Measurements from ENCODE around the gene POLE.

POLE gene

DNA sequence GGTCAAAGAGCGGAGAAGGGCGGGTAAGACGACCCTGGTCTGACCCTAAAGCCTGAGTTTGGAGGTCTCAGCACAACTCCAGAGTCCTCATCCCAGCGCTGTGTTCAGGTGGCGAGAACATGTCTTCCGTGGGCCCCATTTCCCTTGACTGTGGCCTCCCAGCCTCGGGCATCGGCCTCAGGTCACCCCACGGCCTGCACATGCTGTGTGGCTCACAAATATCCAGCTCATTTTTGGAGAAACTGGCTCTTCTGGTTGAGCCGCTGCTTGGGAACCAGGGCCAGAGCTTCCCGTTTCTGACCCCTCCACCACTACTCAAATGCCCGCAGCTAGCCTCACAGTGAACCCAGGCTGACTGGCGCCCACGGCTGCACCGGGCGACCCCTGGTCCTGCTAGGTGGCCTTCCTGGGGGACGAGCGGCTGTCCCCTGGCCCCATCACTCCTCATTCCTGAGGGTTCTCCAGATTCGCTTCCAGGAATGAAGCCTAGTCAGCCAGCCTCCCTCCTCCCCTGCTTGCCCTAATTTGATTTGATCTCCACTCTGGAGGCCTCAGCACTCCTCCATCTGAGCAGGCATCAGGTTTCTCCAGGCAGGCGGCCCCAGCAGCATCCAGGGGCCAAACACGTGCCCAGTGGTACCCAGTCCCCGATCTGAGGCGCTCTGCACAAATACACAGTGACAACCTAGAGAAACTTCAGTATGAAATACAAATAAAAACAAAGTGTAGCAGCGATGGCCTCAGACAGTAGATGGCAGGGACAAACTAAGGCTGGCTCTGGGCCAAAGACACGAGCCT, 63.9 kb downstream of the POLE start:
- WGBS (ENCODE audit: insufficient coverage), result 92% methylated on average over 16 of the region's 25 CpGs
- ChIA-PET POLR2A (no interaction called here), CTCF (interaction anchor here (1.7 kb wide), 1 partner anchor 10 kb away, joined by 5 read pairs; no protein-coding TSS in a partner anchor)
- Histone ChIP-seq H3K27me3 (replicated peaks in 2 of 5; ENCODE audit: control insufficient read depth in 4 of 5, insufficient read depth in 5 of 5, low read length in 4 of 5) (peaks cover 0 to 30% (median 2%) of the 10 kb centered on the region in 5 experiments), H3K9me3 (ENCODE audit: control extremely low read depth in 1 of 5, control insufficient read depth in 4 of 5, insufficient read depth in 2 of 5, low read depth in 1 of 5, low read length in 4 of 5) (no peaks in the 10 kb centered on the region), H3K4me1 (ENCODE audit: control extremely low read depth in 1 of 4, control insufficient read depth in 4 of 4, insufficient read depth in 4 of 4, low read length in 3 of 4) (peaks cover 0 to 2% (median under 1%) of the 10 kb centered on the region in 4 experiments), H3K27ac (ENCODE audit: insufficient read depth in 1 of 2, low read depth in 1 of 2, low read length in 2 of 2, poor library complexity in 1 of 2, severe bottlenecking in 2 of 2) (no peak overlapping the region), H3K4me3 (ENCODE audit: control insufficient read depth in 1 of 7, extremely low read depth in 1 of 7, insufficient read depth in 4 of 7, low read depth in 2 of 7, low read length in 6 of 7) (no peak overlapping the region), H3K36me3 (ENCODE audit: control insufficient read depth in 4 of 4, insufficient read depth in 4 of 4, low read length in 3 of 4) (peaks cover 0 to 40% (median 18%) of the 10 kb centered on the region in 4 experiments)
- no peak for DNase-seq

DNA sequence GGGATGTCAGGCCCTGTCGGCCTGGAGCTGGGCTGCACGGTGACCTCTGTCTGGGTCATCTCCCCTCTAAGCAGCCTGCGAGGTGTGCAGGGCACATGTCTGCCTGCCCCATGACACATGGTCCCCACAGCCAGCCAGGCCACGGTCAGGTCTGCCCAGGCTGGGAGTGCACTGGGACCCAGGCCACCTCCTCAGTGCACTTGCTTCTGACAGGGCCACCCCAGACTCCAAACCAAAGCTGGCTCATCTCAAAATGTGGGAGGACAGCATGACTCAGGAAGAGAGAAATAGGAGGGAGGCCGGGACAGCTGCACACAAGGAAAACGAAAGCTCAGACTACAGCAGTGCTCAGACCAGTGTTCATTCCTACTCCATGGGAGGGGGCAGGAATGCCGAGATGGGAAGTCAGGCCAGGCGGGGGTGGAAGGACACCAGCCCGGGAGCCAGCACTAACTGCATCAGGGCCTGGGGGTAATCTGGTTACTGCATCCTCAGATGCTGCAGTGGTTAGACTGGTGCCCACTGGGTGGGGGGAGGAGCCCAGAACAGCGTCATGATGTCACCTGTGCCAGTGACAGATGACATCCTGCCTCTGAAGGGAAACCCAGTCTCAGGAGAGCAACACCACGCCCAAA, 64.6 kb downstream of the POLE start:
- peaks cover 0 to 40% (median 18%) of the 10 kb centered on the region in 4 experiments for H3K36me3 ChIP-seq (ENCODE audit: control insufficient read depth in 4 of 4, insufficient read depth in 4 of 4, low read length in 3 of 4)
- no peak overlapping the region for H3K27ac ChIP-seq (ENCODE audit: insufficient read depth in 1 of 2, low read depth in 1 of 2, low read length in 2 of 2, poor library complexity in 1 of 2, severe bottlenecking in 2 of 2)
- H3K4me1 ChIP-seq (ENCODE audit: control extremely low read depth in 1 of 4, control insufficient read depth in 4 of 4, insufficient read depth in 4 of 4, low read length in 3 of 4), result peaks cover 0 to 4% (median 1%) of the 10 kb centered on the region in 4 experiments
- 91% methylated on average over 10 of the region's 11 CpGs for WGBS (ENCODE audit: insufficient coverage)
- peaks cover 4 to 37% (median 6%) of the 10 kb centered on the region in 5 experiments for H3K27me3 ChIP-seq (replicated peaks in 2 of 5; ENCODE audit: control insufficient read depth in 4 of 5, insufficient read depth in 5 of 5, low read length in 4 of 5)
- ChIA-PET POLR2A (no interaction called here), CTCF (interaction anchor here (1.3 to 3.5 kb wide), 3 partner anchors 8 to 15 kb away, joined by 3 to 12 read pairs (median 5); no protein-coding TSS in a partner anchor)
- H3K9me3 ChIP-seq (ENCODE audit: control extremely low read depth in 1 of 5, control insufficient read depth in 4 of 5, insufficient read depth in 2 of 5, low read depth in 1 of 5, low read length in 4 of 5), result peaks cover 0 to 6% (median 4%) of the 10 kb centered on the region in 5 experiments
- no peak overlapping the region for H3K4me3 ChIP-seq (ENCODE audit: control insufficient read depth in 1 of 7, extremely low read depth in 1 of 7, insufficient read depth in 4 of 7, low read depth in 2 of 7, low read length in 6 of 7)
- no peak for DNase-seq

DNA sequence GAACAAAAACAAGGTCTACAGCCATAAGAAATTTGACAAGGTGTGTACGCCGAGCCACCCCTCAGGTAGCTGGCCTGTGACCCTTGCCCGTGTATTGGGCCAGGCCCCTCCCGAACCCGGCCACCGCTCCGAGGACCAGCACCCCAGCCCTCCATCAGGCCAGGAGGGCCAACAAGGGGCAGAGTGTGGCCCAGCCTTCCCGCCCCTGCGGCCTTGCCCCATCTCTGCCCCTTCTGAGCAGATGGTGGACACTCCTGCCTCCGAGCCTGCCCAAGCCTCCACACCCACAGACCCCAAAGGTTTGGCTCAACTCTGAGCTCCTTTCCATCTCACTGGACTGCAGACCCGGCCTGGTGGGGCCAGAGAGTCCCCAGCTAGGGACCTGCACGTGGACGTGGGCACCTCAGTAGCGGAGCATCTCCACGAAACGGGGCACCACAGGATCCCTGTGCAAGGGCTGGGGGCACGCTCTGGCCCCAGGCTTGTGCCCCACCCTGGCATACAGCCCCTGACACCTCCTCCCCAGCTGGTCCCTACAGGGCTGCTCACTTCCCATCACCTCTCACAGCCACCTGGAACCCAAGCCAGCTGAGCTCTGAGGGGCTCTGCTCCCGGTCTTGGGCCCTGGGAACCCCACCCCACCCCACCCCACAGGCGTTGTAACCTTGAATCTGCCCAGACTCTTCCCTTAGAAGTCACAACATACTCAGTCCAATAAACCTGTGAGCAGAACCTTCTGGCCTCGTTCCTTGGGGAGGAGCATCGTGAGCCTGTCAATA, 65.3 kb downstream of the POLE start:
- H3K36me3 ChIP-seq (ENCODE audit: control insufficient read depth in 4 of 4, insufficient read depth in 4 of 4, low read length in 3 of 4), result peaks cover 0 to 40% (median 17%) of the 10 kb centered on the region in 4 experiments
- peaks cover 0 to 4% (median 1%) of the 10 kb centered on the region in 4 experiments for H3K4me1 ChIP-seq (ENCODE audit: control extremely low read depth in 1 of 4, control insufficient read depth in 4 of 4, insufficient read depth in 4 of 4, low read length in 3 of 4)
- H3K9me3 ChIP-seq (ENCODE audit: control extremely low read depth in 1 of 5, control insufficient read depth in 4 of 5, insufficient read depth in 2 of 5, low read depth in 1 of 5, low read length in 4 of 5), result peaks cover 0 to 14% (median 11%) of the 10 kb centered on the region in 5 experiments
- H3K4me3 ChIP-seq (ENCODE audit: control insufficient read depth in 1 of 7, extremely low read depth in 1 of 7, insufficient read depth in 4 of 7, low read depth in 2 of 7, low read length in 6 of 7), result no peak overlapping the region
- ChIA-PET POLR2A (no interaction called here), CTCF (interaction anchor here (1.3 to 3.5 kb wide), 3 partner anchors 9 to 16 kb away, joined by 3 to 12 read pairs (median 5); no protein-coding TSS in a partner anchor)
- 92% methylated on average over 15 of the region's 21 CpGs for WGBS (ENCODE audit: insufficient coverage)
- no peak for DNase-seq
- peaks cover 7 to 44% (median 10%) of the 10 kb centered on the region in 5 experiments for H3K27me3 ChIP-seq (replicated peaks in 2 of 5; ENCODE audit: control insufficient read depth in 4 of 5, insufficient read depth in 5 of 5, low read length in 4 of 5)
- no peak overlapping the region for H3K27ac ChIP-seq (ENCODE audit: insufficient read depth in 1 of 2, low read depth in 1 of 2, low read length in 2 of 2, poor library complexity in 1 of 2, severe bottlenecking in 2 of 2)

- H3K9me3 ChIP-seq (ENCODE audit: control extremely low read depth in 1 of 5, control insufficient read depth in 4 of 5, insufficient read depth in 2 of 5, low read depth in 1 of 5, low read length in 4 of 5), result peaks cover 0 to 21% (median 19%) of the 10 kb centered on the region in 5 experiments
- ChIA-PET CTCF (interaction anchor here (1.3 to 3.5 kb wide), 3 partner anchors 8 to 16 kb away, joined by 3 to 12 read pairs (median 5); no protein-coding TSS in a partner anchor), POLR2A (interaction anchor here (0.6 kb wide), 1 partner anchor 13 kb away, joined by 3 read pairs; no protein-coding TSS in a partner anchor)
- H3K27me3 ChIP-seq (replicated peaks in 2 of 5; ENCODE audit: control insufficient read depth in 4 of 5, insufficient read depth in 5 of 5, low read length in 4 of 5), result peaks cover 7 to 51% (median 12%) of the 10 kb centered on the region in 5 experiments
- peaks cover 0 to 4% (median 1%) of the 10 kb centered on the region in 4 experiments for H3K4me1 ChIP-seq (ENCODE audit: control extremely low read depth in 1 of 4, control insufficient read depth in 4 of 4, insufficient read depth in 4 of 4, low read length in 3 of 4)
- WGBS (ENCODE audit: insufficient coverage), result 84% methylated on average over 24 of the region's 28 CpGs
- DNase-seq, result no peak
- H3K4me3 ChIP-seq (ENCODE audit: control insufficient read depth in 1 of 7, extremely low read depth in 1 of 7, insufficient read depth in 4 of 7, low read depth in 2 of 7, low read length in 6 of 7), result no peak overlapping the region
- no peak overlapping the region for H3K27ac ChIP-seq (ENCODE audit: insufficient read depth in 1 of 2, low read depth in 1 of 2, low read length in 2 of 2, poor library complexity in 1 of 2, severe bottlenecking in 2 of 2)
- peaks cover 0 to 34% (median 16%) of the 10 kb centered on the region in 4 experiments for H3K36me3 ChIP-seq (ENCODE audit: control insufficient read depth in 4 of 4, insufficient read depth in 4 of 4, low read length in 3 of 4)
These were observed 66.1 kb downstream of the POLE start for GRCh38 chr12:132620899-132621656.

- Histone ChIP-seq H3K27me3 (replicated peaks in 2 of 5; ENCODE audit: control insufficient read depth in 4 of 5, insufficient read depth in 5 of 5, low read length in 4 of 5) (peaks cover 7 to 58% (median 13%) of the 10 kb centered on the region in 5 experiments), H3K36me3 (ENCODE audit: control insufficient read depth in 4 of 4, insufficient read depth in 4 of 4, low read length in 3 of 4) (peaks cover 0 to 26% (median 12%) of the 10 kb centered on the region in 4 experiments), H3K27ac (ENCODE audit: insufficient read depth in 1 of 2, low read depth in 1 of 2, low read length in 2 of 2, poor library complexity in 1 of 2, severe bottlenecking in 2 of 2) (no peak overlapping the region), H3K4me1 (ENCODE audit: control extremely low read depth in 1 of 4, control insufficient read depth in 4 of 4, insufficient read depth in 4 of 4, low read length in 3 of 4) (peaks cover 0 to 4% (median 1%) of the 10 kb centered on the region in 4 experiments), H3K4me3 (ENCODE audit: control insufficient read depth in 1 of 7, extremely low read depth in 1 of 7, insufficient read depth in 4 of 7, low read depth in 2 of 7, low read length in 6 of 7) (no peak overlapping the region), H3K9me3 (ENCODE audit: control extremely low read depth in 1 of 5, control insufficient read depth in 4 of 5, insufficient read depth in 2 of 5, low read depth in 1 of 5, low read length in 4 of 5) (peaks cover 0 to 26% (median 22%) of the 10 kb centered on the region in 5 experiments)
- WGBS (ENCODE audit: insufficient coverage), result 51% methylated on average over 22 of the region's 29 CpGs
- DNase-seq, result no peak
- ChIA-PET CTCF (interaction anchor here (3.5 kb wide), 1 partner anchor 17 kb away, joined by 12 read pairs; no protein-coding TSS in a partner anchor), POLR2A (no interaction called here)
These were observed 66.8 kb downstream of the POLE start for GRCh38 chr12:132620113-132620898.
